Mesendoderm (in vitro differentiated cells): ENCODE data around the gene MYOCD.
A peak's percentile ranks its signal among the peaks of the same experiment; 100 is the strongest.

Experiments used
- DNase-seq: peaks from one replicate; pipeline ENCODE4 v3.0.0; 2013
- H2AK5ac ChIP-seq: 2 replicates; pipeline ENCODE4 v1.6.1; 2013; ENCODE audit warnings: low read length, inconsistent platforms
- H2BK120ac ChIP-seq: 2 replicates; pipeline ENCODE4 v1.6.1; 2013; ENCODE audit warnings: low read depth, mild to moderate bottlenecking, low read length, moderate library complexity, mixed read lengths
- H2BK15ac ChIP-seq: replicated peaks from 2 replicates; pipeline ENCODE4 v1.6.1; 2013; ENCODE audit warnings: low read depth, mild to moderate bottlenecking, moderate library complexity
- H2BK5ac ChIP-seq: 2 replicates; pipeline ENCODE4 v1.6.1; 2013; ENCODE audit warnings: low read length, inconsistent platforms
- H3K18ac ChIP-seq: 2 replicates; pipeline ENCODE4 v1.6.1; 2013; ENCODE audit warnings: mild to moderate bottlenecking, low read length, mixed read lengths
- H3K23ac ChIP-seq: one replicate; pipeline ENCODE4 v1.6.1; 2013; ENCODE audit warnings: low read length
- H3K27ac ChIP-seq: 2 replicates; pipeline ENCODE4 v1.5.1; 2013; ENCODE audit warnings: low read depth, mild to moderate bottlenecking, inconsistent platforms, low read length, moderate library complexity
- H3K27me3 ChIP-seq: 2 replicates; pipeline ENCODE4 v1.6.1; 2013; ENCODE audit warnings: low read length, control low read depth, mild to moderate bottlenecking, inconsistent platforms; ENCODE audit not compliant: insufficient read depth, poor library complexity
- H3K36me3 ChIP-seq: 2 replicates; pipeline ENCODE4 v1.6.1; 2013; ENCODE audit warnings: low read length, inconsistent platforms; ENCODE audit not compliant: control insufficient read depth, insufficient read depth
- H3K4ac ChIP-seq: one replicate; pipeline ENCODE4 v1.6.1; 2013; ENCODE audit warnings: low read depth, mild to moderate bottlenecking, low read length, moderate library complexity
- H3K4me1 ChIP-seq: 2 replicates; pipeline ENCODE4 v1.6.1; 2013; ENCODE audit warnings: low read depth, low read length, inconsistent platforms; ENCODE audit not compliant: control insufficient read depth
- H3K4me2 ChIP-seq: 2 replicates; pipeline ENCODE4 v1.6.1; 2013; ENCODE audit warnings: low read length
- H3K4me3 ChIP-seq: 2 replicates; pipeline ENCODE4 v1.5.1; 2013; ENCODE audit warnings: mild to moderate bottlenecking, low read length
- H3K56ac ChIP-seq: one replicate; pipeline ENCODE4 v1.6.1; 2013; ENCODE audit warnings: low read length
- H3K79me1 ChIP-seq: 2 replicates; pipeline ENCODE4 v1.6.1; 2013; ENCODE audit warnings: low read length, inconsistent platforms
- H3K79me2 ChIP-seq: 2 replicates; pipeline ENCODE4 v1.6.1; 2013; ENCODE audit warnings: mild to moderate bottlenecking, low read length; ENCODE audit not compliant: control insufficient read depth, insufficient read depth
- H3K9ac ChIP-seq: 2 replicates; pipeline ENCODE4 v1.6.1; 2013; ENCODE audit warnings: low read length, inconsistent platforms
- H4K5ac ChIP-seq: one replicate; pipeline ENCODE4 v1.6.1; 2013; ENCODE audit warnings: low read length
- H4K8ac ChIP-seq: one replicate; pipeline ENCODE4 v1.6.1; 2013; ENCODE audit warnings: low read depth, mild to moderate bottlenecking, control low read depth, low read length, moderate library complexity
- WGBS: extraction: QIAGEN DNeasy Blood & Tissue Kit; methylation state at CpG from one replicate; pipeline ENCODE4 v1.1.7; 2013; ENCODE audit warnings: low lambda C conversion rate, missing lambda C conversion rate; ENCODE audit not compliant: insufficient coverage; ENCODE audit errors: extremely low coverage; 5-methylcytosine and 5-hydroxymethylcytosine counted together

The MYOCD gene

DNA sequence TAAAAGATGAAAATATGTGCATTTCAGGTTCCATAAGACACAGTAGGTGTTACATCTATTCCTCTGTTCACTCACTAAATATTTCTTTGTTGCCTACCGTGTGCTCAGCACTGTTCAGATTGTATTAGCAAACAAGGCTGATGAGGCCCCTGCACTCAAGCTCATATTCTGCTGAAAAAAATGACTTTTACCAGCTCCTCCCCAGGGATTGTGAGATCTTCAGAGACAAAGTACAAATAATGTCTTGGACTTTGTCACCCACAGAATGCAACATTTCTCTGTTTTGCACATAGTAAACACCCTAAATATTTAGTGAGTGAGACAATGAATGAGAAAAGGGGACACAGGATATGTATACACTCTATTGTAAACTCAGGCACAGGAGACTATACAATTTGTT lies 21.9 kb upstream of the MYOCD start:
- no peak overlapping the region for H4K5ac ChIP-seq
- H2AK5ac ChIP-seq, result no peak overlapping the region
- H2BK120ac ChIP-seq, result no peak overlapping the region
- no CpG with 5 or more reads among the region's 1 CpG for WGBS
- H3K9ac ChIP-seq, result no peak overlapping the region
- no peaks in the 10 kb centered on the region for H3K27me3 ChIP-seq
- no peak overlapping the region for H3K4me2 ChIP-seq
- H3K56ac ChIP-seq, result no peak overlapping the region
- no peak overlapping the region for H2BK5ac ChIP-seq
- H3K79me1 ChIP-seq, result no peaks in the 10 kb centered on the region
- H2BK15ac ChIP-seq, result peak overlapping the region; percentile 23
- H3K36me3 ChIP-seq, result no peaks in the 10 kb centered on the region
- H3K23ac ChIP-seq, result no peak overlapping the region
- no peak overlapping the region for H3K4me3 ChIP-seq
- no peaks in the 10 kb centered on the region for H3K79me2 ChIP-seq
- no peak for DNase-seq
- no peak overlapping the region for H3K27ac ChIP-seq
- no peak overlapping the region for H4K8ac ChIP-seq
- peaks cover under 1% of the 10 kb centered on the region for H3K4me1 ChIP-seq
- H3K4ac ChIP-seq, result no peak overlapping the region
- peak overlapping the region; percentile 83 for H3K18ac ChIP-seq

DNA sequence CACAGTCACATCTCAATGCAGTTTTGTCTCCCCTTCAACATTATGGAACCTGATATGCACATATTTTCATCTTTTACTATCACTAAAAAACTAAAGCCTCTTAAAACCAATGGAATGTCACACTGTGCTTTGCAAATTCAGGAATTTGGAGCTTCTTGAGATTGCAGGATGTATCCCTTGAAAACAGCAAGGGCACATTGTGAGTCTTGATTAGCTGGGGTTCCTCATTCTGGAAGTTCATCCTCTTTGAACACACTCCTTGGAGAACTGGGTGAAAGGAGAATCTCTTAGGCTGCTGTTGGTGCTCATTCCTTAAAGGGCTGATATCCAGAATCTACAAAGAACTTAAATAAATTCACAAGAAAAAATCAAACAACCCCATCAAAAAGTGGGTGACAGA lies 21.1 kb upstream of the MYOCD start:
- Histone ChIP-seq H3K4me1 (no peaks in the 10 kb centered on the region), H3K4ac (no peak overlapping the region), H3K36me3 (no peaks in the 10 kb centered on the region), H3K56ac (no peak overlapping the region), H3K79me2 (no peaks in the 10 kb centered on the region), H4K8ac (no peak overlapping the region), H2BK120ac (no peak overlapping the region), H2BK5ac (no peak overlapping the region), H2AK5ac (no peak overlapping the region), H3K9ac (no peak overlapping the region), H4K5ac (no peak overlapping the region), H3K18ac (no peak overlapping the region), H3K79me1 (no peaks in the 10 kb centered on the region), H3K27ac (peak overlapping the region; percentile 11), H3K4me3 (no peak overlapping the region), H3K4me2 (no peak overlapping the region), H2BK15ac (peak overlapping the region; percentile 23), H3K27me3 (no peaks in the 10 kb centered on the region), H3K23ac (no peak overlapping the region)
- DNase-seq, result peak; percentile 88

DNA sequence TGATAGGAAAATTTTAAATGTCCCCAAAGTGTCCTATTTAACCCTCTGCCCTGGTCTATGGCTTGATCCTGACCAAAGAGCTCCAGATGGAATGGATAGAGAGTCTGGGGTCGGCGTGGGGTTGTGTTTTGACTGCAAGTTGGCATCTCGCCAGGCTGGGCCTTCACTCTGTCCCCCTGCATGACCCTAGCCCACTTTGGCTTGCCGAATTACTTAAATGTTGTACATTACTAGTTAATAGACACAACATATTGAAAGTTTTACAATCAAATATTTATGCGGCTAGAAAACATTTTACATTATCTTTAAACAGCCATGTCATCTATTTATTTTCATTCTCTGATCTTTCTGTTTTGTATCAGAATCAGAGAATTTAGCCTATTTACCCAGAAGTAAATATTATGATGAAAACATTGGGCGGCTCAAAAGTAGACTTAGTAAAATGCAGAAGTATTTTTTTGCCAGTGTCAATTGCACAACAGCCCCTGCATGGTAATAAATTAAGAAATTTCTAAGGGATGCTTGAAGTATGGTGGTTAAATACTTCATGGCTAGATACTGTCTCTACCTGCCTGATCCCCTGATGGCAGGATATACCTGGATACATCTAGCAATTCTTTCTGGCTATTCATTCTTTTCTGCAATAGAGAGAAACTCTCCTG lies 18.8 kb upstream of the MYOCD start:
- Histone ChIP-seq H3K4me2 (no peak overlapping the region), H3K18ac (peak overlapping the region; percentile 70), H2BK120ac (peak overlapping the region; percentile 92), H3K56ac (no peak overlapping the region), H3K9ac (no peak overlapping the region), H3K79me1 (no peaks in the 10 kb centered on the region), H3K4ac (peak overlapping the region; percentile 36), H3K4me3 (no peak overlapping the region), H2BK5ac (no peak overlapping the region), H3K4me1 (no peaks in the 10 kb centered on the region), H3K23ac (no peak overlapping the region), H3K36me3 (no peaks in the 10 kb centered on the region), H4K8ac (no peak overlapping the region), H4K5ac (no peak overlapping the region), H3K27ac (no peak overlapping the region), H2AK5ac (no peak overlapping the region), H3K79me2 (no peaks in the 10 kb centered on the region), H2BK15ac (peak overlapping the region; percentile 3), H3K27me3 (no peaks in the 10 kb centered on the region)
- WGBS, result no CpG with 5 or more reads among the region's 6 CpGs
- DNase-seq, result no peak

DNA sequence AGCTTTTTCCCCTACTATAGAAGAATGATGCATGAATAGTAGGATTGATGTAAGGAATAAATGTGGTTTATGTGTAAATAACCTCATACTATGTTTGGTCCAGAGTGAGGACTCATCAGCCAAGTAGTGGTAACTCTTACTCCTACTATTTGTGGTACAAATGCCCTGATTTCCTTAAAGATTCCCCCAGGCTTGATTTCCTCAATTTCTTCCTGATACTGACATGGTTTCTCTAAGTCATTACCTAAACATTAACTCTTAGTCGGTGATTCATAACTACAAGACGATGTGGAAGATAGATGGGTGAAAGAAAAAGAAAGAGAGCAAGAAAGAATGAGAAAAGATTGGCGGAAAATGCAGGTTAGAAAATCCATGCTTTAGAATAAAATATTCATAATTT lies 17.2 kb upstream of the MYOCD start:
- no peaks in the 10 kb centered on the region for H3K4me1 ChIP-seq
- no peak overlapping the region for H2BK15ac ChIP-seq
- no peak overlapping the region for H3K23ac ChIP-seq
- no peak for DNase-seq
- peak overlapping the region; percentile 97 for H2BK120ac ChIP-seq
- H3K79me2 ChIP-seq, result no peaks in the 10 kb centered on the region
- H3K9ac ChIP-seq, result no peak overlapping the region
- no peaks in the 10 kb centered on the region for H3K36me3 ChIP-seq
- H3K27me3 ChIP-seq, result no peaks in the 10 kb centered on the region
- no peak overlapping the region for H2BK5ac ChIP-seq
- no peak overlapping the region for H4K8ac ChIP-seq
- H3K4me3 ChIP-seq, result no peak overlapping the region
- no peak overlapping the region for H3K56ac ChIP-seq
- no peaks in the 10 kb centered on the region for H3K79me1 ChIP-seq
- peak overlapping the region; percentile 90 for H2AK5ac ChIP-seq
- no peak overlapping the region for H3K18ac ChIP-seq
- H3K4ac ChIP-seq, result no peak overlapping the region
- 100% methylated on average over 3 of the region's 3 CpGs for WGBS
- H4K5ac ChIP-seq, result no peak overlapping the region
- H3K4me2 ChIP-seq, result no peak overlapping the region
- H3K27ac ChIP-seq, result no peak overlapping the region

DNA sequence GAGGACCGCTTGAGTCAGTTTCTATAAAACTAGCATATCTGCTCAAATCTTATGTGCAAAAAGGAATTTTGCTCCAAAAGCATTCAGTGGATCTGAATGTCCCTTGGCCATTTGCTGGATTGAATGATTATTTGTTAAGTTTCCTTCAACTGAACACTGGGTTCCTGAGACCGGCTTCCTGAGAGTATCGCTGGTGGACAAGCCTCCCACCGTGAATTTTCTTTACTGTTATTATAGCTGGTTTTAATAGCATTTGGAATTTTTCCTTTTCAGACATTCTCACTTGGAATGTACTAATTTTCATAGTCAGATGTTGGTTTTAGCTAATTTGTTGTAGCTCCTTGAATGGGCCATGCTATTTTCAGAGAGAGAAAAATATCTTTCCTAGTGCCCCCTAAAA lies 9.8 kb upstream of the MYOCD start:
- Histone ChIP-seq H4K5ac (no peak overlapping the region), H3K79me2 (no peaks in the 10 kb centered on the region), H3K27me3 (no peaks in the 10 kb centered on the region), H3K79me1 (no peaks in the 10 kb centered on the region), H3K27ac (no peak overlapping the region), H3K23ac (no peak overlapping the region), H2AK5ac (no peak overlapping the region), H3K56ac (no peak overlapping the region), H3K4me1 (no peaks in the 10 kb centered on the region), H3K9ac (no peak overlapping the region), H3K36me3 (no peaks in the 10 kb centered on the region), H2BK15ac (no peak overlapping the region), H3K18ac (no peak overlapping the region), H3K4ac (no peak overlapping the region), H2BK5ac (no peak overlapping the region), H3K4me2 (no peak overlapping the region), H4K8ac (no peak overlapping the region), H2BK120ac (no peak overlapping the region), H3K4me3 (no peak overlapping the region)
- DNase-seq, result no peak
- WGBS, result no CpG with 5 or more reads among the region's 4 CpGs

DNA sequence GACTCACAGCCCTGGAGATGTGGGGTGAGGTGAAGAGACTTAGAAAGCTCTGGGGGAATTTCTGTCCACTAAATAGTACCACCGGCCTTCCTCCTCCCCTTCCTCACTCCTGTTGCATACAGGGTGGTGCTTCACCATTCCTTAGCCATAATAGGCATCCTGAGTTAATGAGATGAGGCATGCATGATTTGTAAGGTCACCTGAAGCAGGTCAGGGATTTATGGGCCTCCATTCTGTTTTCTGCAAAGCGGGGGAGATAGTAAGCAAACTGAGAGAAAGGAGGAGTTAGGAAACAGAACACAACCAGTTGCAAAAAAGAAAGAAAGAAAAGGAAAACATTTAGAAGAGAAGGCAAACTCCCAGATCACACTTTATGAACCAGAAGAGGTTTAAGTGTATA lies 9.3 kb upstream of the MYOCD start:
- Histone ChIP-seq H2BK5ac (no peak overlapping the region), H3K9ac (no peak overlapping the region), H3K4me1 (no peaks in the 10 kb centered on the region), H3K4me2 (no peak overlapping the region), H4K8ac (no peak overlapping the region), H4K5ac (no peak overlapping the region), H3K79me1 (no peaks in the 10 kb centered on the region), H2BK15ac (no peak overlapping the region), H3K23ac (no peak overlapping the region), H3K36me3 (no peaks in the 10 kb centered on the region), H2BK120ac (no peak overlapping the region), H3K4me3 (no peak overlapping the region), H3K27ac (no peak overlapping the region), H3K56ac (no peak overlapping the region), H2AK5ac (no peak overlapping the region), H3K18ac (no peak overlapping the region), H3K4ac (no peak overlapping the region), H3K79me2 (no peaks in the 10 kb centered on the region), H3K27me3 (no peaks in the 10 kb centered on the region)
- DNase-seq, result no peak
- no CpG with 5 or more reads among the region's 2 CpGs for WGBS
